ENCODE measurements around the gene CYB561D2. TPM values are rescaled to one million over a fixed set of nuclear protein-coding genes. Genes with fewer than 3 reads are reported as not detected.

The CYB561D2 gene
- total RNA-seq, 1 donor from 2014 or later, result 38.5 TPM

- no peak for TF ChIP-seq CTCF (conservative IDR thresholded peaks at IDR 0.05; ENCODE audit: low read depth, low read length)
- no peak for DNase-seq (ENCODE audit: low read depth)
- peak within 1 kb of the TSS; percentile 98 for H3K4me3 ChIP-seq (ENCODE audit: low read depth, low read length)
Observed at GRCh38 chr3:50327943-50328691, 22.5 kb upstream of the CYB561D2 start, which contains the start of gene TUSC2. Gene TUSC2, minus strand, starts transcription at chr3:50328223. Its CDS starts 124 bp downstream, at chr3:50328099.

- no peak for TF ChIP-seq CTCF (conservative IDR thresholded peaks at IDR 0.05; ENCODE audit: low read depth, low read length)
- DNase-seq (ENCODE audit: low read depth), result no peak
Observed at GRCh38 chr3:50330330-50330729, 20.3 kb upstream of the CYB561D2 start.

GRCh38 chr3:50331364-50331907, 19.2 kb upstream of the CYB561D2 start:
- TF ChIP-seq CTCF (conservative IDR thresholded peaks at IDR 0.05; ENCODE audit: low read depth, low read length), result no peak

More at GRCh38 chr3:50330330-50330729, 20.3 kb upstream of the CYB561D2 start:
- H3K4me3 ChIP-seq (ENCODE audit: low read depth, low read length), result no peak overlapping the region

GRCh38 chr3:50333744-50334328, 16.8 kb upstream of the CYB561D2 start:
- TF ChIP-seq CTCF (conservative IDR thresholded peaks at IDR 0.05; ENCODE audit: low read depth, low read length), result no peak
- no peak overlapping the region for H3K4me3 ChIP-seq (ENCODE audit: low read depth, low read length)
- DNase-seq (ENCODE audit: low read depth), result no peak

More at GRCh38 chr3:50331364-50331907, 19.2 kb upstream of the CYB561D2 start:
- no peak for DNase-seq (ENCODE audit: low read depth)
- H3K4me3 ChIP-seq (ENCODE audit: low read depth, low read length), result no peak overlapping the region

GRCh38 chr3:50334339-50335075, 16.2 kb upstream of the CYB561D2 start:
- TF ChIP-seq CTCF (conservative IDR thresholded peaks at IDR 0.05; ENCODE audit: low read depth, low read length), result no peak
- no peak for DNase-seq (ENCODE audit: low read depth)
- no peak overlapping the region for H3K4me3 ChIP-seq (ENCODE audit: low read depth, low read length)

GRCh38 chr3:50336452-50337174, 14.0 kb upstream of the CYB561D2 start:
- no peak for DNase-seq (ENCODE audit: low read depth)
- no peak for TF ChIP-seq CTCF (conservative IDR thresholded peaks at IDR 0.05; ENCODE audit: low read depth, low read length)
- peak overlapping the region; percentile 95 for H3K4me3 ChIP-seq (ENCODE audit: low read depth, low read length)

Data from epithelial cell of proximal tubule (primary cell).